Activated CD4-positive, CD25-positive, alpha-beta regulatory T cell treated with anti-CD3 and anti-CD28 coated beads, Interleukin-2, amount 50 U/mL, for 16 hours (primary cell): Measurements from ENCODE around the gene NXN.

ENCODE experiments used
- DNase-seq: peaks from one replicate; pipeline ENCODE4 v3.0.0-alpha.2; 2020; ENCODE audit warnings: low read depth, low spot score

NXN gene

DNA sequence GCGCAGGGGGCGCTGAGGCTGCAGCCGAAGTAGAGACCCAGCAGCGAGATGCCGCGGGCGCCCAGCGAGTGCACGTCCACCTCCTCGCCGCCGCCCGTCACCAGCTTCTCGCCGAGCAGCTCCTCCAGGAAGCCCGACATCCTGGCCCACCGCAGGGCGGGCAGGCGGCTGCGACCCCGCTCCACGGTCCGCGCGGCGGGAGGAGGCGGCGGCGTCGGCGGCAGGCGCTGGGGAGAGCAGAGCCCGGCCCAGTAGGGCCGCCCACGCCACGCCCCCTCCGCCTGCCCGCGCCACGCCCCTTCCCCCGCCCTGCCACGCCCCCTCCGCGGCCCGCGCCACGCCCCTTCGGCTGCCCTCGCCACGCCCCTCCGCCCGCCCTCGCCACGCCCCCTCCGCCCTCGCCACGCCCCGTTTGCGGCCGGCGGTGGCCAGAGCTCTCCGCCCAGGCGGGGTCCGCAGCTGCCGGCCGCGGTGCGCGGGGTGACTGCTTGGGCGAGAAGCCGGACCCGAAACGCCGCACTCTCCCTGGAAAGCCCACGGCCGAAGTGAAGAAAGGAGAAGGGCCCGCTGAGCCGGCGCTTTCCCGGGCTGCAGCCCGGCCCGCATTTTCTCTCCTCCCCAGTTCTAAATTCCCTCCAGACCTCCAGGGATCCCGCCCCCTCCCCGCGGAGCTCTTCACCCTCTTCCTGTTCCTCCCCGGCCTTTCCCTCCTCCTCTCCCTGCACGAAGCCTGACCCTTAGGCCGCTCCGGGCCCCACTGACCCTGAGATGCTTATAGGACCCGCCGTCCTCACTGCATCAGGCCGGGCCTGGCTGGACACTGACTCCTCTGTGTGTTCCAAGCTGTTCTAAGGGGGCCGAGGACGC lies at the start of gene NXN:
TSS of gene NXN (minus strand) at position 238 of the 867 bp plus-strand sequence.
- DNase-seq = peak; percentile 78

DNA sequence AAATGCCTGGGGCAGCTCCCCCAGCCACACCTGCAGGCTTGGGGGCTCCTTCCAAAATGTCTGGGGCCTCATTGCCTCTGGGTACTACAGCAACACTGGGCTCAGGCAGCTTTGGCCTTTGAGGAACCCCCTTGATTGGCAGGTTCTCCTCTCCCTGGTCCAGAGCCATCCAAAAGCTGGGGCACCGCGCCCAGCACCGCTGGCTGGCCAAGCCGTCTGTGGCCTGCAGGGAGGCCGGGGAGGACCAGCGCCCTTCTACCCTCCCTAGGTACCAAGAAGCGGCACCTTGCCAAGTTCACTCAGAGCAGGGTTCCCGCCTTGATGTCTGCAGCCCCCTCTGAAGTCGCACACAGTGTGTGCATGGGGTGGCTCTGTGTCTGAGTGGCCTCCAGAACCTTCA lies 47.5 kb upstream of the NXN start:
- no peak for DNase-seq

DNA sequence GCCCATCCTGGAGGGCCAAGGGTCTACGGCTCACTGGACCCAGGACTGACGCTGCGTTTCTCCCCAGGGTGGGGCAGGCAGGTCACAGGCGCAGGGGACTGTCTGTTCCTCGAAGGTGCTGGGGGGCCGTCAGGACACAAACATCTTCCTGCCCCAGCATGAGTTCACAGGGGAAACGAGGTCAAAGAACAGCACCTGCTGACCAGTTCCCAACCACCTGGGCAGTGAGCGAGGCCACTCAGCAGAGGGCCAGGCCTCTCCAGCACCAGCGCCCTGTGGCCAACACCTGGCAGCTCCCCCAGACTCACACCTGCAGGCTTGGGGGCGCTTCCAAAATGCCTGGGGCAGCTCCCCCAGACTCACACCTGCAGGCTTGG lies 47.0 kb upstream of the NXN start:
- no peak for DNase-seq

DNA sequence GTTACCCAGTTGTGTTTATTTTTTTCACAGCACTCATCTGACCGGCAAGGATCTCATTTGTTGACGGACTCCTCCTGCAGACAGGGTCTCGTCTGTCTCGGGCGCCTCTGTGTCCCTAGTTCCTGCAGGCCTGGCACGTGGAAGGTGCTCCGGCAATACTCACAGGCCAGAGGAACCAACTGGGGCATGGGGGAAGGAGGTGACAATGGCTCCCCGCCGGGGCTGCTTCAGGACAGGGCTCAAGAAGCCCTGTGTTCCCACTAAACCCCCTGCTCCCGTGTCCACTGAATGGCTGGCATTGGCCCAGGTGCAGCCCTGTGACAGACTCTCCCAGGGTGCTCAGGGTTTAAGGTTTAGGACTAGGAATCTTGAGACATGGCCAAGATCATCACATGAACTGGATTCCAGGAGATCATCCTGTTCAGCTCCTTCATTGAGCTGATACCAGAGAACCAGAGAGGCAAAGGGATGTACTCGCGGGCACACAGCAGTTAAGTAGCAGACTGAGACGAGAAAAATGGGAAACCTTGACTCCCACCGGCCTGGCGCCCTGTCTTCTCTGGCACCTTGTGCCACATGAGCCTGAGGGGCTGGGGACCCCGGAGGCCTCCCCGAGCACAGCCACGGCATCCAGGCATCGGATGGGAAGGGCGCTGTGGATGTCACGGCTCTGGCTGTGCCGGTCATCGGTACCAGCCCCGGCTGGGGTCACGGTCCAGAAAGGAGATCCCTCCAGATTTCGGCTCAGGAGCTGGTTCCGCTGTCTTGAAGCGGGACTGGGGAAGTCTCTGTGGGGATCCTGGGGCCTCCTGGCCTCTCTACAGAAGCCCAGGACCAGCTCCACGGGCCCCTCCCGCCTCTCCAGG lies 46.4 kb upstream of the NXN start:
- DNase-seq = no peak

DNA sequence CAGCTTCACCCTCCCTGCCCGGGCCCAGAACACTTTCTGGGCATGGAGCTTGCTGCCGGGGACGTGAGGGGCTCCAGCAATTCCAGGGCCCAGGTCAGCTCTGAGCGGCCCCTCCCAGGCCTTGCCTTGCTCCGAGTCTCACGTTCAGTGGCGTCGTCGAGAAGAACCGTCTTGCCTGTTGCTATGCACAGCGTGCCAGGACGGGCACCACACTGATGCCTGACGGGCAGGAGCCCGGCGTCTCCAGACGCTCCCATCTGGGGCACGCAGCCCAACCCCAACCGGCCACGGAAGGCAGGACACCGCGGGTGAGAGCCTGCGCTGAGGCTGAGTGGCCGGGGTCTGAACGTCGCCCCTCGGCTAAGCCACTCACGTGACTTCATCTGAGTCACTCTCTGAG lies 44.5 kb upstream of the NXN start:
- no peak for DNase-seq

DNA sequence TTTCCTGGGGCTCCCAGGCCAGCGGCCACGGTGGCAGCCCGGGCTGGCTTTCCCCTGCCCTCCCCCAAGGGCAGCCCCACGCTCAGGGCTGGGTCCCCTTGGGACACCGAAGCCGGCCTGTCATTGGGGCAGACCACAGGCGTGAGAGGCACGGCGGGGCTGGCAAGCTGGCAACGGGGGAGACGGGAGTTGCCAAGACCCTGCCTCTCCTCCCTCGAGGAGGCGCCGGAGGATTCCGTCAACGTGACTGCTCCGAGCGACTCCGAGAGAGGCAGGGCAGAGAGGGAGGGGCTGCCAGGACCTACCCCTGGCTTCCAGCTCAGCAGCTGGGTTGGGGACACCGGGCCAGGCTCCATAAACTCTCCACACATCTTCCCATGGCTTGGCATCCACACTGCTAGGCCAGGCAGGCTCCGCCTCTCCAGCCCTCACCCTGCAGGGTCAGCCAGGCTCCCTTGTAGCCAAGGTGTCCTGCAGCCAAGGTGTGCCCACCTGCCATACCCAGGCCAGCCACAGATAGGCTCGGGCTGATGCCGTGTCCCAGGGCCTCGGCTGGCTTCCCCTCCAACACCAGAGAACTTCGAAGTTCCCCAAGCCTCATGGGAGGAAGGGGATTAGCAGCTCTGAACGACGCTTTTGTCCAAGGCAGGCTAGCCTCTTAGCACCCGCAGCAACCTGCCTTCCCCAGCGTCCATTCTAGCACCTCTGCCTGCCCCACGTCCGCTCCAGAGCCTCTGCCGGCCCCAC lies 42.9 kb upstream of the NXN start:
- no peak for DNase-seq

DNA sequence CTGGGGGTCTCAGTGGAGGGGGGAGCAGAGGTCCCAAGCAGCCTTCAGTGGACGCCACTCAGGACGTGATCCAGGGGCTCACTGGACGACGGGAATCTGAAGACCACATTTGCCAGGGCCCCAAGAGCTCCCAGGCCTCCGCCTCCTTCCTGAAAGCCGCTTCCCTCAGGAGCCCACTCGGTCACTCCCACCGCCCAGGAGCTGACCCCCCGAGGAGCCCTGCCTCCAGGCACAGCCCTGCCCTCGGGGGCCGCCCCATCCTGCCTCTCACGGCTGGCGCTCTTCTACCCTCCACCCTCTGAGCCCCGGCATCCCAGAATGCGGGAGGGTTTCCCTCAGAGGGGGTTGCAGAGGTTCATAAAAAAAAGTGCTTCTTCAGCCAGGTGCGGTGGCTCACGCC lies 41.6 kb upstream of the NXN start:
- DNase-seq = no peak

DNA sequence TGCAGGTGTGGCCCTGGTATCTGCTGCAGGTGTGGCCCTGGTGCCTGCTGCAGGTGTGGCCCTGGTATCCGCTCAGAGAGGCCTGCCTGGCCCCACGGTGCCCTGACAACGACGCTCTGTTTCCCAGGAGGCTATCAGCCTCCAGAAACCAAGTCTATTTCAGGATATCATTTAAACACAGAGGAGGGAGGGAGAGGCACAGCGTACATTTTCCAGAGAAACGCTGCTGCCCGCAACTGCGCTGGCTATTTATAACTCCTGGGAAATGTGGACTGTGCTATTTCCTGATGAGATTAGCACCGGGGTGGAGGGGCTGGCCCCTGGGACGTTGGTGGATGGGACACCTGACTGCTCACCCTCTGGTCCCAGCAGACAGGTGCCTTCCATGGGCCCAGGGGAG lies 39.9 kb upstream of the NXN start:
- no peak for DNase-seq

DNA sequence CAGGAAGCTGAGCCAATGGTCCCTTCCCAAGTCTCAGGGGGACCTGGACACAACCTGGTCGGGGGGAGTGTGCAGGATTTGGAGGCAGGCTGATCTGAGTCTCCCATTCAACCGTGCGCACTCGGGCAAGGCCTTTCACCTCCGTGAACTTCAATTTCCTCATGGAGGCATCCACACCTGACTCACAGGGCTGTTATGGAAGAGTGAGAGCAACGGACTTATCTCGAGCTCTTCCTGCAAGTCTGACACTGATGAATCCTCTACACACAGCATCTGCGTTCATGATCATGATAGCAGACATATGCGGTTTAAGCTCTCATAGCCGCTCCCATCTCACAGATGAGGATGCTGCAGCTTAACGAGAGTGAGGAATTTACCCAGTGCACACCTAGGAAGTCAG lies 39.0 kb upstream of the NXN start:
- no peak for DNase-seq

DNA sequence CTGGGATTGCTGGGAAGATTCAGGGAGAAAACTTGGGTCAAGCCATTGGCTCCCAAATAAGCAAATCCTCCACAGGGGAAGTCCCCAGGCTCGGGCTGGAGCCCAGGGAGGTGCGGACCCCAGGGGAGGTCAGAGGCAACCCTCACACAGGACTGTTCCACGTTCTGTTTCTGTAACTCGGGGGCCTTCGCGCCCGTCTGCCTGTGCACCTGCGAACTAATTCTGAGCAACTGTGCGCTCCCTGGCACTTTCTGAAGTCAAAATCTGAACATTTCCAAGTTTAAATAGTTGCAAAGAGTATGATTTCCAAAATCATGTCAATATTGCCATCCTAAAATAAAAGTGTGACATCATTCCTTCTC lies 34.1 kb upstream of the NXN start:
- no peak for DNase-seq

DNA sequence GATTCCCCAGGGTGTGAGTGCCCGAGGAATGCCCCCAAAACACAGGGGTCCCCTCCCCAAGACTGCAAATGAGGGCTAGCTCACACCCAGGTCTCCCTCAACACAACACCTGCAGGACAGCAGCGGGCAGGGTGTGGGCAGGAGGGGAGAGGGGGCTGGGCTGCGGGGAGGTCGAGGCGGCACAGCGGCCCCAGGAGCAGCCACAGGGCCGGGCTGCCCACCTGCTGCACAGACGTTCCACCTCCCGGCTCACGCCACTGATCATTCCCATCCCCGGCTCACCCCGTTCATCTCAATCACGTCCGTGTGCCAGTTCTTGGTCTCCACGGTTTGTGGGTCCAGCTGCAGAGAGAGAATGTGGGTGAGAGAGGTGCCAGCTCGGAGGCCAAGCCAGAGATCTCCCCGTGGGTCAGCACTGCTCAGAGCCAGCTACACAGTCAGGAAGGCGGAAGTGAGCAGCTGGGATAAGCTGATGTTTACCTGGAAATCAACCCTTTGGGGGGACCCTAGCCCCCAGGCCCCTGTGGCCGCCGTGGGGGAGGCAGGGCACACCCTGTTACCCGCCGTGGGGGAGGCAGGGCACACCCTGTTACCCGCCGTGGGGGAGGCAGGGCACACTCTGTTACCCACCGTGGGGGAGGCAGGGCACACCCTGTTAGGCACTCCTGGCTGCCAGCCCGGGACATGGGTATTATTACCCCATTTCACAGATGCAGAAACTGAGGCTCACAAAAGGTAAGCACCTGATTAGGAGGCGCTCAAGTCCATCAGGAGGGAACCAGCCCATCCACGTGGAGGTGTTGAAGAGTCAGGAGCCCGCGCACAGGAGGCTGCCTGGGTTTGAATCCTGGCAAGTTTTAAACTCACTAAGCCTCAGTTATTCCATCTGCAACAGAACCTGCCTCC lies 33.5 kb upstream of the NXN start:
- no peak for DNase-seq

DNA sequence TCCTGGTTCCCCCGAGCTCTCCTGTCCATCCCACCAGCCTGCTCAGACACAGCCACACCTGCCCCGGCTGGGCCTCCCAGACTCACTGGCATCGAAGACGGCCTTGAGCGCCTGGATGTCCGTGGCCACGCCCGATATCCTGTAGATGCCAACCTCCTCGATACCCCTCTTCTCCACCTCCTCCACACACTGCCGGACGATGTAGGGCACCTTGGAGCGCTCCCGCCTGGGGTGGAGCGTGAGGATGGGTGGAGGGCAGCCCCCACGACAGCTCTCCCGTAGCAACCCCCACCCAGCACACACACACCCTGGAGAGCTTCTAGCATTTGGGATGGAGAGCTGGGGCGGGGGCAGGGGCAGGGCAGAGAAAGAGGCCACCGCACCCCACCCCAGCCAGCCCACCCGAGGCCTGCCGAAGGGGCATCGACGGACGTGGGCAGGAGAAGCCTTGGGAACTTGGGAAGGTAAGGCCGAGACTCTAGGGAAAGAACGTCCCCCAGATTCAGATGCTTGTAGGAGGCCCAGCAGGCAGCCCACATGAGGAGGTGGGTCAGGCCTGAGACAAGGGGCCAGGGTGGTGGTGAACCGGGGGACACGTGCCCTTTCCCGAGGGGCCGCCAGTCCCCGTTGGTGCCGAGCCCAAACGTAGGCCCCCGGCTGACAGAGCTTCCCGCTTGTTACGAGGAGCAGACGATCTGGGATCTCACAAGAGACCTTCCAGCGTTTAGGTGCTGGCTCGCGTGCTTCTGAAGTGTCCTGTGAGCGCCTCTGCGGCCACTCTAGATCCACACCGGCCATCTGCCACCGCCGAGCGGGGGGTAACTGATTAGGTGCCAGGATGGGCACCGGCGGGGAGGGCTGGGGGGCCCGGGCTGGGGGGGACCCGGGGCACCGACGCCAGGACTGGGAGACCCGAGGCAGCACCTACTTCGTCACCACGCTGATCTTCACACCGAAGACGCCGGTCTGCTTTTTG lies 32.5 kb upstream of the NXN start:
- DNase-seq = no peak

DNA sequence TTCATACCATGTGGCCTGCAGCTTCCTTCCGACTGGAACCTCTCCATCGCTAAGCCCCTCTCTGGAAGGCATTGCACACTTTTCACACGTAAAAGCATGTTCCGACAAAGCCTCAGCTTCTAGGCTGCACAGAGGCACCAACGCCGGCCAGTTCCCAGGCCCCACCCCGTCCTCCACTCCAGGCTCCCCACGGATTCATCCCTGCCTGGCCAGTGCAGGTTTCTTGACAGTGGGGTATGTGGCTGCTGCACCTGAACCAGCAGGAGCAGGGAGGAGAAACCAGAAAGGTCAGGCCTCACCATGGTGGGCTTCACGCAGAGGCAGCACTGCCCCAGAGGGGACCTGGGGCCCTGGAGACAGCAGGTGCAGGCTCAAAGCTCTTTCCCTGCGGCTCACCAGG lies 31.6 kb upstream of the NXN start:
- DNase-seq = no peak

DNA sequence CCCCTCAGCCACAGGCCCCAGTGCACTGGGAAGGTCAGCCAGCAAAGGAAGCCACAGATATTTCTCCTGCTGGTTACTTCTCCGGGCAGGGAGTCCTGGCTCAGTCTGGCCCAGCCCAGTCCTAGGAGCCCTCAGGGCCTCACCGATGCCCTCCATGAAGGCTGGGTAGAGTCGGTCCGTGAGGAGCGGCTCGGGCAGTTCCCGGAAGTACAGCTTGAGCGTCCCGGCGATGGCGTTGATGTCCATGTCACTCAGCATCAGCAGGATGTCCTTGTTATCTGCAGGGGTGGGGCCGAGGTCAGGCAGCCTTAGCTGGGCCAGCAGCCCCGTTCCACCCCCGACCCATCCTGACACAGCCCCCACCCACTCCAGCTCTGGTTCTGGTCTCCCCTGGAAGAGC lies 31.0 kb upstream of the NXN start:
- no peak for DNase-seq

DNA sequence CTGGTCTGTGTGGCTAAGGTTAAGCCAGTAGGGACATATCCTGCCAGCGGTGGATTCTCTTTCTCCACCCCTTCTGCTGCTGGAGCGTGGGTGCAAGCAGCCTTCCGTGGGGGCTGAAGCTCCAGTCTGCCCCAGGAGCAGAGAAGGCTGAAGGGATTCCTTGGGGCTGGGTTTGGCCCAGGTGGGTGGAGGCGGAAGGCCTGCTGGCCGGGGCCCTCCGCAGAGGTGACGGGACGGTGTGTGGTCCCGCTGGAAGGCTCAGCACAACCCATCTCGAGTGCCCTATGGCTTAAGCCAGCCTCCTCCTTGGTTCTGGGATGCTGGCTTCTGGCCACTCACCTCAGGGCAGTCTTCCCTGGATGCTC lies 30.5 kb upstream of the NXN start:
- no peak for DNase-seq

DNA sequence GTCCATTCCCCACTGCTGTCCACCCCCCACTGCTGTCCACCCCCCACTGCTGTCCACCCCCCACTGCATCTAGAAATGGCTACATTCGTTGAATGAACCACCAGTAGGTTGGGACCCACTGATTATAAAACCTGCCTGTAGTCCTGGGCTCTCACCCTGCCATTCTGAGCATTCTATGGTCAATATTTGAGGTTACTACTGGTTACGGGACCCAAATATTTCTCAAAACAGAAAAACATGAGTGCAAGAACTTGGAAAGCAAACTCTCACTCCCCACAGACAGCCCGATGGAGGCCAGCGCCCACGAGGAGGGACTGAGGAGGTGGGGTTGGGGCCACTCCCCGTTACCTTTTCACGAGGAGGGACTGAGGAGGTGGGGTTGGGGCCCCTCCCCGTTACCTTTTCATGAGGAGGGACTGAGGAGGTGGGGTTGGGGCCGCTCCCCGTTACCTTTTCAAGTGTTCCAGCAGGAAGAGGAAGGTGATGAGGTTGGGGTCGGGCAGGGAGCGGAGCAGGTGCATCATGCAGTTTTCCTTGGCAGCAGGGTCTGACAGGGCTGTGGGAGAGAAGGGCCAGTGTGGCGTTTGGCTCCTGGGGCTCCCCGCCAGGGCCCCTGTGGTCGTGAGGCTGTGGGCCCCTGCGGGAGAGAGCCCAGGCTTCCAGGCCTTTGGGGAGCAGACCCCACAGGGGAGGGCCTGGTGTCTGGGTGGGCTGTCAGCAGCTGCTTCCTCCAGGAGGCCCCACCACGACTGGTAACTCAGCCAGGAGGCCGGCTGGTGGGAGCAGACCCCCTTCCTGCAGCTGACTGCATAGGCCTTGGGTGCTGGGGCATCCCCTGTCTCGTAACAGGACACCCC lies 29.9 kb upstream of the NXN start:
- DNase-seq = no peak

DNA sequence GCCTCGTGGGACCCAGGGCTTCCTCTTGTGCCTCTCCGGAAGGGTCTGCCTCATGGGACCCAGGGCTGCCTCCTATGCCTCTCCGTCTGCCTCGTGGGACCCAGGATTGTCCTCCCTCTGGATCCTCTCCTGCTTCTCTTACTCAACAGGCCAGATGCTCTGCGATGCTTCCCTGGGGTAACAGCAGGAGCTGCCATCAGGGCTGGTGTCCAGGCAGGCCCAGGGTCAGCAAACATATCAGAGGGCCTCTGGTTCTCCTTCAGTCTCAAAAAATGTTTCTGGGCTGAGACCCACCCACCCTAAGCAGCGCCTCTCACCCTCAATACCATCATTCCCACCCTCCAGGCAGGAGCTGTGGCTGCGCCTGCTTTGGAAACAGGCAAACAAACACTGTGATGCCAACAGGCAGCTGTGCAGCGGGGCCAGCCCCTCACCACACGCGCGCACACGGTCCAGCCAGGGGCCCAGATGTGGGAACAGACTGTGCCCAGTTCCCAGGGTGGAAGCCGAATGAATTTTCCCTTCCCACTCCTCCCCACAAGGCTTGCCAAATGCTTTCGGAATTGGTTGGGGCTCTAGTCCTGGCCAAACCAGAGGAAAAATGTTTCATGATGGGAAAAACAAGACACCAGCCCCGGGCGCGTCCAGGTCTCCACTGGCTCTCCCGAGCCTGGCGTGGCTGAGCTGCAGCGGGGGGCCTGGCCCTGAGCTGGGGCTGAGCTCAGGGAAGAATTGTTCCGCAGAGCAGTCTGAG lies 28.6 kb upstream of the NXN start:
- DNase-seq = no peak

DNA sequence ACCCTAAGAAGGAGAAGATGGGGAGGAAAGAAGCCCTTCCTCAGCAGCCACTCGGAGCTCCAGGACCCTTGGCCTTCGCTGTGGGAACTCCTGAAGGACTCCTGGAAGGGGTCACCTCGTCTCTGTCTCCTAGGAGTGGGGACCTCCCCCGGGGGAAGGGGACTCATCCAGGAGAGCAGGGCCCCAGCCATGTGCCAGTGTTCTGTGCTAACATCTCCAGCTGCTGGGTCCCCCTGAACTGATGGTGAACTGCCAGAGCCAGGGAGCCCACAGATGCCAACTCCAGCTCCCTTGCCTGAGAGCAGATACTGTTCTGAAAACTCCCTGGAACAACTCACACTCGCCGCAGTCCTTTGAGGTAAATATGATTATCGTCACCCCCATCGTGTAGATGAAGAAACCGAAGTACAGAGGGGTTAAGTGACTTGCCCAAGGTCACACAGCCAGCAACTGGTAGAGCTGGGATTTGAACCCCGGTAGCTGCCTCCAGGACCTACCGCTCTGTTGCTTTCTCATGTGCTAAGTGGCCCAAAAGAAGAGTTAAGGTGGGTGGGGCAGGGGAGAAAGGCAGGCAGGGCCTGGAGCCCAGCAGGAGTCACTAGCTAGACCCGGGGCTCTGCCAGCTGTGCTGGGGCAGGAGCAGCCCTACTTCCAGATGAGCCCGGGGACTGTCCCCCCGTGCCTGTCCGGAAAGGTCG lies 27.9 kb upstream of the NXN start:
- no peak for DNase-seq
